GM19372 (cell line): ENCODE results near the gene SPRR2E.
"Not testable (repeated sequence)": the region's sequence is repeated elsewhere in the genome, so short reads cannot be mapped to it uniquely, and the experiment has no call there.

Source experiments
- ATAC-seq: cut with Tn5 transposase; IDR thresholded peaks from one replicate; pipeline ENCODE4 v1.9.1; 2021; ENCODE audit warnings: mild to moderate bottlenecking, low read depth, moderate library complexity; ENCODE audit not compliant: unreplicated experiment

Gene SPRR2E

GRCh38 chr1:153094426-153094825, at the start of gene SPRR2E:
Gene SPRR2E (minus strand): TSS chr1:153094526. CDS start chr1:153093751, 775 bp downstream.
- ATAC-seq: no peak

GRCh38 chr1:153141377-153141776, 47.1 kb upstream of the SPRR2E start:
- no peak for ATAC-seq

GRCh38 chr1:153140484-153140883, 46.2 kb upstream of the SPRR2E start:
- ATAC-seq: no peak

GRCh38 chr1:153133743-153134142, 39.4 kb upstream of the SPRR2E start:
- ATAC-seq: no peak

- no peak for ATAC-seq
Measured at GRCh38 chr1:153133267-153133666, 38.9 kb upstream of the SPRR2E start.

- ATAC-seq: not testable (repeated sequence)
Measured at GRCh38 chr1:153128688-153129087, 34.4 kb upstream of the SPRR2E start.

GRCh38 chr1:153127296-153127695, 33.0 kb upstream of the SPRR2E start:
- ATAC-seq: no peak

GRCh38 chr1:153125536-153125935, 31.2 kb upstream of the SPRR2E start:
- no peak for ATAC-seq

- ATAC-seq: not testable (repeated sequence)
Measured at GRCh38 chr1:153123793-153124192, 29.5 kb upstream of the SPRR2E start.

- no peak for ATAC-seq
Measured at GRCh38 chr1:153122831-153123421, 28.6 kb upstream of the SPRR2E start.

- no peak for ATAC-seq
Measured at GRCh38 chr1:153120945-153121344, 26.6 kb upstream of the SPRR2E start.

GRCh38 chr1:153119491-153119971, 25.2 kb upstream of the SPRR2E start:
- ATAC-seq: no peak

- ATAC-seq: not testable (repeated sequence)
Measured at GRCh38 chr1:153115264-153115663, 20.9 kb upstream of the SPRR2E start.

GRCh38 chr1:153113416-153113815, 19.1 kb upstream of the SPRR2E start, which contains the start of gene SPRR2F:
Gene SPRR2F (minus strand): TSS chr1:153113516. CDS start chr1:153112733, 783 bp downstream.
- ATAC-seq: no peak

- not testable (repeated sequence) for ATAC-seq
Measured at GRCh38 chr1:153112454-153112853, 18.1 kb upstream of the SPRR2E start.

GRCh38 chr1:153100245-153100644, 5.9 kb upstream of the SPRR2E start:
- ATAC-seq: no peak

GRCh38 chr1:153099461-153100045, 5.2 kb upstream of the SPRR2E start:
- ATAC-seq: no peak

GRCh38 chr1:153095764-153096163, 1.4 kb upstream of the SPRR2E start:
- ATAC-seq: no peak

- no peak for ATAC-seq
Measured at GRCh38 chr1:153087652-153088051, 6.7 kb downstream of the SPRR2E start.

GRCh38 chr1:153081736-153082135, 12.6 kb downstream of the SPRR2E start:
- ATAC-seq: no peak

GRCh38 chr1:153072806-153073726, 21.3 kb downstream of the SPRR2E start:
- ATAC-seq: no peak
